ENCODE results near the gene RFX8.
"Not testable (repeated sequence)": the region's sequence is repeated elsewhere in the genome, so short reads cannot be mapped to it uniquely, and the experiment has no call there.

The RFX8 gene

DNA sequence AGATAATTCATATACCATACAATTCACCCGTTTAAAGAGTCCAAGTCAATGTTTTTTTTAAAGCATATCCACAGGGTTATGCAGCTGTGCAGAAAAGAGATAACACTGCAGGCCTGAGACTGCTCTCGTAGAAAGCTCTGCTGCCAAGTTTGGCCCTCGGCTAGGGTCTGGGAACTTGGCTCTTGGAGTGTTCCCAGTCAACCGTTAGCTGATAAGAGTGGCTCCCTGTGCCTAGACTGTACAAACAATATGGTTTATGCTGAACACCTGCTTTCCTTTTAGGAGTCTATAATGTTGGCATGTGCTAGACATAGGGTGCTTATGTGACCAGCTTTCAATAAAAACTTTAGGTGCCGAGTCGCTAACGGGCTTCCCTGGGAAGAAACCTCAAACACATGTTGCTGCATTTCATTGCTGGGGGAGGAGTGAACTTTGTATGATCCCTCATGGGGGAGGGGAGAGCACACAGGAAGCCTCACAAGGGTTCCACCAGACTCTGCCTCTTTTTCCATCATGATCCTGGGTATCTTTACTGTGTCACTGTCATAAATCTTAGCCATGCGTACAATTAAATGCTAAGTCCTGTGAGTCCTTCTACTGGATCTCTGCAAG lies 34.7 kb downstream of the RFX8 start:
- no peak for DNase-seq (ENCODE audit: low spot score)

- no peak for DNase-seq (ENCODE audit: low spot score)
Observed at GRCh38 chr2:101439716-101440115, 35.2 kb downstream of the RFX8 start.

DNA sequence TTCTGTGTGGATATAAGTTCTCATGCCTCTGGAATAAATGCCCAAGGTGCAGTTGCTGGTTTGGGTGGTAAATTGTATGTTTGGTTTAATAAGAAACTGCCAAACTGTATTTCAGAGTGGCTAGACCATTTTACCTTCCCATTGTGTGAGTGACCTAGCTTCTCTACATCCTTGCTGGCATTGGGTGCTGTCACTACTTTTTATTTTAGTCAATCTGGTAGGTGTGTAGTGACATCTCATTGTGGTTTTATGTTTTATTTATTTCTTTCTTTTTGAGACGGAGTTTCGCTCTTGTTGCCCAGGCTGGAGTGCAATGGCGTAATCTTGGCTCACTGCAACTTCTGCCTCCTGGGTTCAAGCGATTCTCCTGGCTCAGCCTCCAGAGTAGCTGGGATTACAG lies 36.4 kb downstream of the RFX8 start:
- not testable (repeated sequence) for DNase-seq (ENCODE audit: low spot score)

GRCh38 chr2:101435001-101435862 lies 39.7 kb downstream of the RFX8 start:
- DNase-seq (ENCODE audit: low spot score) = no peak

DNA sequence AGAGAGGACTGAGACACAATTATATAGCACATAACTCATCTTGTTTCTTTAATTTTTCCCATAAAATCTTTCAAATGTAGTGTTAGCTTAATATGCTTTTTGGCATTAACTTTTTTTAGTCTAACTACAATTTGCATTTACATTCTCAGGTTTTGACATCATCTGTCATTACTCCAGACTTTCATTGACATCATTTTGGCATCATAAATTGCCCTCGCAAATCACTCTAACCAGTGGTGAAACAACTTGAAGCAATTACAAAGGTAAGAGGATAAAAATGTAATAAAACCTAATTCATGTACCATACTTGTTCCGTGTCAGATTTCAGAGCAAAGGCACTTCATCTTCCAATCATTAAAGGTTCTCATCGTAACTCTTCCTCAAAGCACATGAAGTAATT lies 41.4 kb downstream of the RFX8 start:
- DNase-seq (ENCODE audit: low spot score) = no peak

- no peak for DNase-seq (ENCODE audit: low spot score)
Observed at GRCh38 chr2:101432411-101433181, 42.3 kb downstream of the RFX8 start.

GRCh38 chr2:101431486-101431885 lies 43.4 kb downstream of the RFX8 start:
- DNase-seq (ENCODE audit: low spot score) = no peak

DNA sequence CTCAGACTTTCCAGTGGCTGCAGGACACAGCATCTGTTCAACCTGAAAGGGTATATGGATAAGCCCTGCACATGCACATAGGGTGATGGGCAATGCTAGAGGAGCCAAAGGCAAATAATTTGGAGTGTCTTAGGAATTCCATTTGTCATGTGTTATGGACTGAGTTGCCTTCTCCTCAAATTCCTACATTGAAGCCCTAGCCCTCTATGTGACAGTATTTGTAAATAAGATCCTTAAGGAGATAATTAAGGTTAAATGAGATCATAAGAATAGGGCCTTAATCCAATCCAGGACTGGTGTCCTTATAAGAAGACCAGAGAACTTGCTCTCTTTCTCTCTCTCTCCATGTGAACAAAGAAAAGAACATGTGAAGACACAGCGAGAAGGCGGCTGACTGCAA lies 44.8 kb downstream of the RFX8 start:
- DNase-seq (ENCODE audit: low spot score) = no peak

DNA sequence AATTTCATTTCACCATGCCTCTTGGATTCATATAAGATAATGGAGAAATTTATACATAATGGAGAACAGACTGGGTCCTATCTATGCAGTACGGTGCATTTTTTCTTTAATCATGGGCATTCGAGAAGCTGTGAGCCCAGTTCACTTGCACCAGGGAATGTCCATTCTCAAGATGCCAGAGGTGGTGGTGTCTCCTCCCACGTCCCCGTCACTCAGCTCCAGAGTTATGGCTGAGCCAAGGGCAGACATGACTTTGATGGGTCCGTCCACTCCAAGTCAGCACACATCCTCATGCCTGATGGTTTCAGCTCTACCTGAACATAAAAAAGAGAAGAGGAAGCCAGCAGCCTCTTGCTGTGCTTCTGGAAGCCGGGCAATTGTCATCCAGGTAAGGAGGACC lies 45.5 kb downstream of the RFX8 start:
- no peak for DNase-seq (ENCODE audit: low spot score)

DNA sequence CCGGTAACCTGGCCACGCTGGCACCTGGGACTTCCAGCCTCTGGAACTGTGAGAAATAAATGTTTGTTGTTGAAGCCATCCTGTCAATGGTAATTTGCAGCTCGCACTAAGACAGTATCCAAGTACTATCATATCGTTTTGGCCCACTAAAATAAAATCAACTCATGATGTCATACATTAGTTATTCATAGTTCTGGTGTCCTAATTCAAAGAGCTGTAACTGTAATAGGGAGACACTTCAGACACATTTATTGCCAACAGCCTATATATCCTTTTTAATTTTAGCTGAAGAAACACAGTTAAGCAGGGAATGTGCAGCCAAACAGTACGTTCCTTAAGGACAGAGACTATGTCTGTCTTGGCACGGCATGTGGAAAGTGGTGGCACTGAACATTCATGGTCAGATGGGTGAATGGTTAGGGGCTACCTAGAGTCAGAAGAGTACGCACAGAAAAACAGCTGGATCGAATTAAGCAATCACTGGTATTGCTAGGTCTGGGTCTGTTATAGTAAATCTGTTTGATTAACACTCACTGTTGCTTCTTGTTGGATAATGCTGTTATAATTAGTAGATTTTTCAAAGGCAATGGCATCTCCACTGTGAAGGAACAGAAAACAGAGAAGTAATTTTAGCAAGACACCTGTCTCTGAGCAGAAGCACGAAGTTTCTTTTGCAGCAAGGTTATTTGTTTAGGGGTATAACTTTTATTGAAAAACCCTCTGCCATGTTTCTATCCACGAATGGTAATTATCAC lies 46.3 kb downstream of the RFX8 start:
- DNase-seq (ENCODE audit: low spot score) = no peak

GRCh38 chr2:101427743-101428142 lies 47.2 kb downstream of the RFX8 start:
- no peak for DNase-seq (ENCODE audit: low spot score)

GRCh38 chr2:101427240-101427639 lies 47.7 kb downstream of the RFX8 start:
- no peak for DNase-seq (ENCODE audit: low spot score)

DNA sequence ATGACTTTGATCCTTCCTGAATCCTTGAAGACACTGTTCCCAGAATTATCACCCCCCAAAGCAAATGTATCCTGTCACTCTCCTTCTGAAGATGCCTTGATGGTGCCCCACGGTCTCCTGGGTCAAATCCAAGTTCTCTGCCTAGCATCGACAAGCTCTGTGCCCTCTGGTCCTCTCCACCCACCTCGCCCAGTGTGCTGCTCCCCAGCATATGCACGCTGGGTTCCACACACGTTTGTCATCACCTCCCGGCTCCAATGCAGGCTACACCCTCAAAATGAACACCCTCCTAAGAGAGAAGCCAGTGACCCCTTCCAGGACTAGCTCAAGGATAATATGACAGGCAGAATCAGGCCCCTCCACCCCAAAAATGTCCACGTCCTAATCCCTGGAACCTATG lies 48.1 kb downstream of the RFX8 start:
- no peak for DNase-seq (ENCODE audit: low spot score)

- DNase-seq (ENCODE audit: low spot score) = no peak
Observed at GRCh38 chr2:101420623-101421022, 54.3 kb downstream of the RFX8 start.

- DNase-seq (ENCODE audit: low spot score) = peak; percentile 40
Observed at GRCh38 chr2:101419096-101419663, 55.7 kb downstream of the RFX8 start.

- no peak for DNase-seq (ENCODE audit: low spot score)
Observed at GRCh38 chr2:101418460-101419095, 56.3 kb downstream of the RFX8 start.

GRCh38 chr2:101416609-101417008 lies 58.3 kb downstream of the RFX8 start:
- DNase-seq (ENCODE audit: low spot score) = no peak

- DNase-seq (ENCODE audit: low spot score) = no peak
Observed at GRCh38 chr2:101415884-101416283, 59.0 kb downstream of the RFX8 start.

- DNase-seq (ENCODE audit: low spot score) = no peak
Observed at GRCh38 chr2:101415220-101415619, 59.7 kb downstream of the RFX8 start.

DNA sequence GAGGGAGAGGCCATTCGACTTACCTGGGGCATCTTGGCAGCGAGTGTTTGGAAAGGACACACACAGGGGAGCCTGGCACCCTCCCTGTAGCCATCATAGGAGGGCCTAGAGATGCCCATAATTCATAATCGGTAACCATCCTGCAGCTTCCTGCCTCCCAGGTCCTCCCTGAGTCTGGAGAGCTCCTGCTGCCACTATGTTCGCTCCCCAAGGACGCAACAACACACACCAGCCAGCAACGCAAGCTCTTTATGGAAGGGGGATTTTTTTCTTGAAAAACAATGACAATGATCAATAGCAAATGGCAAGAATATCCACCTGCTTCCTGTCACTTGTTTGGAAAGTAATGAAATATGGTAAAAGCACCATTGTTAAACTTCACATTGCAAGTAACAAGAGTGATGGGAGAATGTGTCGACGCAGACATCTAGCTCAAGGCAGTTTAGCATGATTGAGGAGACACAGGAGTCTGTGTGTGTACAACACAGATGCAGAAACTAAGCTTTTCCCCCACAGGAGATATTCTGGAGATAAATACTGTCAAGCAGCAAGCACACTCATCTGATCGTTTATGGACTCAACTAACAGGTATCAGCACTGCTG lies 62.7 kb downstream of the RFX8 start:
- DNase-seq (ENCODE audit: low spot score) = no peak

DNA sequence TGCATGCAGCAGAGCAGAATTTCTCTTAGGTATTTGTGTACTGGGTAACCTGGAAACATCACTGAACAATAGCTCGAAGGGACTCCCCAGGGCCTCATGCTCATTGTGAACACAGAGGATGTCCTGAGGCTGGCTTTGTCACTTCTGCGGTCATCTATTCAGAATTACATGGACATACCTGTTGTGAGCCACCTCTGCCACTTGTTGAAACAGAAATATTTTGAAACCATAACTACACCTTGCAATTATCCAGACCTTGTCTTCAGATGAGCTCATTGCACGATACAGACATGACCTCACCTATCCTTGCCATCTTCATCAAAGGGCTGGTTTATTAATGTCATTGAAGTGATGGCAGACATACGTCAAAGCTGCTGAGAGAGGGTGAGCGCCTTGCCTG lies 64.2 kb downstream of the RFX8 start:
- no peak for DNase-seq (ENCODE audit: low spot score)
